HepG2 (cell line): ENCODE results near the gene FAM124B.

Source experiments
- DNMT1 ChIP-seq: sonication (generic); formaldehyde crosslinking; IDR thresholded peaks from 2 replicates; pipeline ENCODE4 v1.5.1; 2020; ENCODE audit warnings: mild to moderate bottlenecking, missing genetic modification reagents
- EZH2 ChIP-seq: conservative IDR thresholded peaks from 2 replicates; pipeline ENCODE4 v1.6.1; 2012; ENCODE audit warnings: mild to moderate bottlenecking, low read depth, low read length, moderate library complexity
- TCF7L2 ChIP-seq: IDR thresholded peaks from 2 replicates; pipeline ENCODE4 v1.6.1; 2011; ENCODE audit warnings: mild to moderate bottlenecking, low read depth, low read length, moderate library complexity
- TEAD3 ChIP-seq: optimal IDR thresholded peaks from 2 replicates; pipeline ENCODE3; 2016; ENCODE audit warnings: borderline replicate concordance
- ZSCAN21 ChIP-seq: sonication (generic); formaldehyde crosslinking; IDR thresholded peaks from 2 replicates; pipeline ENCODE4 v1.8.0; 2022; ENCODE audit warnings: mild to moderate bottlenecking, missing genetic modification reagents, moderate library complexity, borderline replicate concordance
- TF ChIP-seq, protein P1 (sequence below): sonication (generic); formaldehyde crosslinking; IDR thresholded peaks from 2 replicates; pipeline ENCODE4 v1.5.0; 2020; ENCODE audit warnings: mild to moderate bottlenecking, missing genetic modification reagents, moderate library complexity
- TF ChIP-seq, protein P2 (sequence below): sonication (generic); formaldehyde crosslinking; IDR thresholded peaks from 2 replicates; pipeline ENCODE4 v1.5.1; 2020; ENCODE audit warnings: missing genetic modification reagents, mild to moderate bottlenecking, borderline replicate concordance

DNA sequence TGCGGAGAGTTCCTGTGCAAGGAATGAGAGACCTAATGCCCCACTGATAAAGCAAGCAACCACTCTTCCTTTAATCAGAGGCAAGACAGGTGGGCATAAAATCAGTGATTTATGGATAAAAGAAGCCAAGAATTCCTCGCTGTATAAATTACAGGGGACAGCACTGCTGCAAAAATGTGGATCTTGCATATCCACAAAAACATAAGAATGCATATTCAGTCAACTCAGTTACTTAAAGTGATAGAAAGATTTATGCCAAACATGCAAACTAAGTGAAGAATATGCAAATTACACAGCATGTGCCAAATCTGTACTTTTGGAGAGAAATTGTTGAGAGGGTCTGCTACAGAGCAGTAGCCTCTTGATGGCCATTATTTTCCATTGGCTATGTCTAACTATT lies 67.2 kb downstream of the FAM124B start:
- no peak for TF ChIP-seq EZH2
- TF ChIP-seq TCF7L2: no peak
- no peak for TF ChIP-seq DNMT1
- no peak for TF ChIP-seq ZSCAN21 (CRISPR knock-in tag)
- TF ChIP-seq, protein P1, sequence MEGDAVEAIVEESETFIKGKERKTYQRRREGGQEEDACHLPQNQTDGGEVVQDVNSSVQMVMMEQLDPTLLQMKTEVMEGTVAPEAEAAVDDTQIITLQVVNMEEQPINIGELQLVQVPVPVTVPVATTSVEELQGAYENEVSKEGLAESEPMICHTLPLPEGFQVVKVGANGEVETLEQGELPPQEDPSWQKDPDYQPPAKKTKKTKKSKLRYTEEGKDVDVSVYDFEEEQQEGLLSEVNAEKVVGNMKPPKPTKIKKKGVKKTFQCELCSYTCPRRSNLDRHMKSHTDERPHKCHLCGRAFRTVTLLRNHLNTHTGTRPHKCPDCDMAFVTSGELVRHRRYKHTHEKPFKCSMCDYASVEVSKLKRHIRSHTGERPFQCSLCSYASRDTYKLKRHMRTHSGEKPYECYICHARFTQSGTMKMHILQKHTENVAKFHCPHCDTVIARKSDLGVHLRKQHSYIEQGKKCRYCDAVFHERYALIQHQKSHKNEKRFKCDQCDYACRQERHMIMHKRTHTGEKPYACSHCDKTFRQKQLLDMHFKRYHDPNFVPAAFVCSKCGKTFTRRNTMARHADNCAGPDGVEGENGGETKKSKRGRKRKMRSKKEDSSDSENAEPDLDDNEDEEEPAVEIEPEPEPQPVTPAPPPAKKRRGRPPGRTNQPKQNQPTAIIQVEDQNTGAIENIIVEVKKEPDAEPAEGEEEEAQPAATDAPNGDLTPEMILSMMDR: no peak
- TF ChIP-seq, protein P2, sequence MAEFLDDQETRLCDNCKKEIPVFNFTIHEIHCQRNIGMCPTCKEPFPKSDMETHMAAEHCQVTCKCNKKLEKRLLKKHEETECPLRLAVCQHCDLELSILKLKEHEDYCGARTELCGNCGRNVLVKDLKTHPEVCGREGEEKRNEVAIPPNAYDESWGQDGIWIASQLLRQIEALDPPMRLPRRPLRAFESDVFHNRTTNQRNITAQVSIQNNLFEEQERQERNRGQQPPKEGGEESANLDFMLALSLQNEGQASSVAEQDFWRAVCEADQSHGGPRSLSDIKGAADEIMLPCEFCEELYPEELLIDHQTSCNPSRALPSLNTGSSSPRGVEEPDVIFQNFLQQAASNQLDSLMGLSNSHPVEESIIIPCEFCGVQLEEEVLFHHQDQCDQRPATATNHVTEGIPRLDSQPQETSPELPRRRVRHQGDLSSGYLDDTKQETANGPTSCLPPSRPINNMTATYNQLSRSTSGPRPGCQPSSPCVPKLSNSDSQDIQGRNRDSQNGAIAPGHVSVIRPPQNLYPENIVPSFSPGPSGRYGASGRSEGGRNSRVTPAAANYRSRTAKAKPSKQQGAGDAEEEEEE (CRISPR knock-in tag): no peak
- no peak for TF ChIP-seq TEAD3 (CRISPR knock-in tag)
